ENCODE data around the gene DHX15. TPM values are rescaled to one million over a fixed set of nuclear protein-coding genes. Genes with fewer than 3 reads are reported as not detected.

The DHX15 gene
- total and polyA plus RNA-seq, 2 experiments from 2014 or later, result 226 to 372 TPM

DNA sequence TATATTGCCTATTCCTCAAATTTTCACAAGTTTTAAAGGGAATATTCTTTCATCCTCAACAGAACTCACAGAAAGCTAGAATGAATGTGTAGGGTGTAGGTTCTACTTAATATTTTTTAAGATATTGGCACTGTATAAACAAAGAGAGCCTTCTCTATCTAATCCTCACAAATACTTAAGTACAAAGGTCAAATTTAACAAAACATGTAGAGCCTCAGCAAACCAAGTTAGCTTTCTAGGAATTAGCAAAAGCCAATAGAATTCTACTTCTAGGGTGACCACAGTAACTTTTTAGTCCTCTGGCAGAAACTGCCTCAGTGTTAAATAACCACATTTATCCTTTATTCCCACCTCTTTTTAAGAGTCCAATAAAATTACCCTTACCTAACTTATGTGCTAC lies 19.3 kb downstream of the DHX15 start:
- ATAC-seq, result no peak

DNA sequence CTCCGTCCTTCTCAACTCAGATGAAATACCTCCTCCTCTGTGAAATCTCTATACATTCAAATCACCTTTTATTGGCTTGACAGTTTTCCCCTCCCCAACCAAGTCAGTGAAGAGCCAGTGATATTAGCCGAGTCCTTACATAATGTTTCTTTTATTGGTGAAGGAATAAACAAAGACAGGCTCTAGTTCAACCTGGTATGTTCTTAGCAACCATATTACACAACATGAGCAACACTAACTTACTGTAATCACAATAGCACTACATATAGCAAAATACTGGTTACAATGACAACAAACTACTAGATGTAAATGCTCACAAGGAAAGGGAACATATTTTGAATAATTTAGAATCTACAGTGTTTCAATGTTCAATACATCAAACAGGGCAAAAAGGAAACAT lies 19.9 kb downstream of the DHX15 start:
- H3K36me3 Mint-ChIP-seq (ENCODE audit: low read depth), result peaks cover 77% of the 10 kb centered on the region
- Histone ChIP-seq H3K9me2 (ENCODE audit: insufficient read depth) (no peaks in the 10 kb centered on the region), H2AFZ (no peak overlapping the region), H4K20me1 (replicated peaks; ENCODE audit: insufficient read depth) (peaks cover 97% of the 10 kb centered on the region), H3K4me3 (no peak overlapping the region), H3K36me3 (ENCODE audit: insufficient read depth) (peaks cover 15% of the 10 kb centered on the region; the same call in 1 of the 2 replicates), H3K4me1 (ENCODE audit: insufficient read depth) (peaks cover 37% of the 10 kb centered on the region), H3K79me2 (replicated peaks; ENCODE audit: insufficient read depth) (peaks cover 100% of the 10 kb centered on the region), H3K4me2 (no peak overlapping the region), H3K27ac (ENCODE audit: low read depth) (peak overlapping the region; percentile 27; the same call in 1 of the 2 replicates), H3F3A (replicated peaks; ENCODE audit: low read depth) (0 out of 2 replicates have a peak, but pooled peaks cover 2% of the 10 kb centered on the region), H3K27me3 (ENCODE audit: insufficient read depth) (no peaks in the 10 kb centered on the region)
- H3K27me3 Mint-ChIP-seq (ENCODE audit: insufficient read depth, low read depth, poor library complexity), result peaks cover 2% of the 10 kb centered on the region
- H3K4me3 Mint-ChIP-seq, result no peak overlapping the region
- ATAC-seq (no peak), DNase-seq (ENCODE audit: low spot score) (no peak)
- no peak overlapping the region for H3K27ac Mint-ChIP-seq
- H3K4me1 Mint-ChIP-seq, result peaks cover 27% of the 10 kb centered on the region
- no peaks in the 10 kb centered on the region for H3K9me3 Mint-ChIP-seq
- TF ChIP-seq POLR2AphosphoS5 (IDR thresholded peaks at IDR 0.05; ENCODE audit: low read depth) (no peak), NANOG (IDR thresholded peaks at IDR 0.05; ENCODE audit: borderline replicate concordance) (no peak), EZH2phosphoT487 (IDR thresholded peaks at IDR 0.05; ENCODE audit: unreplicated experiment) (no peak), ZNF114 (CRISPR knock-in tag; IDR thresholded peaks at IDR 0.05) (no peak), STAT1 (IDR thresholded peaks at IDR 0.05; ENCODE audit: unreplicated experiment) (no peak), JUNB (IDR thresholded peaks at IDR 0.05; ENCODE audit: unreplicated experiment) (no peak)
- TF ChIP-seq, protein P1, sequence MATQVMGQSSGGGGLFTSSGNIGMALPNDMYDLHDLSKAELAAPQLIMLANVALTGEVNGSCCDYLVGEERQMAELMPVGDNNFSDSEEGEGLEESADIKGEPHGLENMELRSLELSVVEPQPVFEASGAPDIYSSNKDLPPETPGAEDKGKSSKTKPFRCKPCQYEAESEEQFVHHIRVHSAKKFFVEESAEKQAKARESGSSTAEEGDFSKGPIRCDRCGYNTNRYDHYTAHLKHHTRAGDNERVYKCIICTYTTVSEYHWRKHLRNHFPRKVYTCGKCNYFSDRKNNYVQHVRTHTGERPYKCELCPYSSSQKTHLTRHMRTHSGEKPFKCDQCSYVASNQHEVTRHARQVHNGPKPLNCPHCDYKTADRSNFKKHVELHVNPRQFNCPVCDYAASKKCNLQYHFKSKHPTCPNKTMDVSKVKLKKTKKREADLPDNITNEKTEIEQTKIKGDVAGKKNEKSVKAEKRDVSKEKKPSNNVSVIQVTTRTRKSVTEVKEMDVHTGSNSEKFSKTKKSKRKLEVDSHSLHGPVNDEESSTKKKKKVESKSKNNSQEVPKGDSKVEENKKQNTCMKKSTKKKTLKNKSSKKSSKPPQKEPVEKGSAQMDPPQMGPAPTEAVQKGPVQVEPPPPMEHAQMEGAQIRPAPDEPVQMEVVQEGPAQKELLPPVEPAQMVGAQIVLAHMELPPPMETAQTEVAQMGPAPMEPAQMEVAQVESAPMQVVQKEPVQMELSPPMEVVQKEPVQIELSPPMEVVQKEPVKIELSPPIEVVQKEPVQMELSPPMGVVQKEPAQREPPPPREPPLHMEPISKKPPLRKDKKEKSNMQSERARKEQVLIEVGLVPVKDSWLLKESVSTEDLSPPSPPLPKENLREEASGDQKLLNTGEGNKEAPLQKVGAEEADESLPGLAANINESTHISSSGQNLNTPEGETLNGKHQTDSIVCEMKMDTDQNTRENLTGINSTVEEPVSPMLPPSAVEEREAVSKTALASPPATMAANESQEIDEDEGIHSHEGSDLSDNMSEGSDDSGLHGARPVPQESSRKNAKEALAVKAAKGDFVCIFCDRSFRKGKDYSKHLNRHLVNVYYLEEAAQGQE (IDR thresholded peaks at IDR 0.05; ENCODE audit: unreplicated experiment), result no peak
- TF ChIP-seq, protein P2, sequence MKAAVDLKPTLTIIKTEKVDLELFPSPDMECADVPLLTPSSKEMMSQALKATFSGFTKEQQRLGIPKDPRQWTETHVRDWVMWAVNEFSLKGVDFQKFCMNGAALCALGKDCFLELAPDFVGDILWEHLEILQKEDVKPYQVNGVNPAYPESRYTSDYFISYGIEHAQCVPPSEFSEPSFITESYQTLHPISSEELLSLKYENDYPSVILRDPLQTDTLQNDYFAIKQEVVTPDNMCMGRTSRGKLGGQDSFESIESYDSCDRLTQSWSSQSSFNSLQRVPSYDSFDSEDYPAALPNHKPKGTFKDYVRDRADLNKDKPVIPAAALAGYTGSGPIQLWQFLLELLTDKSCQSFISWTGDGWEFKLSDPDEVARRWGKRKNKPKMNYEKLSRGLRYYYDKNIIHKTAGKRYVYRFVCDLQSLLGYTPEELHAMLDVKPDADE (IDR thresholded peaks at IDR 0.05), result no peak

More for the DNA sequence above, 19.3 kb downstream of the DHX15 start:
- no peak for TF ChIP-seq JUNB (IDR thresholded peaks at IDR 0.05; ENCODE audit: unreplicated experiment)
- no peak for TF ChIP-seq ZNF331 (CRISPR knock-in tag; IDR thresholded peaks at IDR 0.05; ENCODE audit: low read depth)
- no peak for TF ChIP-seq EZH2phosphoT487 (IDR thresholded peaks at IDR 0.05; ENCODE audit: unreplicated experiment)
- TF ChIP-seq, protein P3, sequence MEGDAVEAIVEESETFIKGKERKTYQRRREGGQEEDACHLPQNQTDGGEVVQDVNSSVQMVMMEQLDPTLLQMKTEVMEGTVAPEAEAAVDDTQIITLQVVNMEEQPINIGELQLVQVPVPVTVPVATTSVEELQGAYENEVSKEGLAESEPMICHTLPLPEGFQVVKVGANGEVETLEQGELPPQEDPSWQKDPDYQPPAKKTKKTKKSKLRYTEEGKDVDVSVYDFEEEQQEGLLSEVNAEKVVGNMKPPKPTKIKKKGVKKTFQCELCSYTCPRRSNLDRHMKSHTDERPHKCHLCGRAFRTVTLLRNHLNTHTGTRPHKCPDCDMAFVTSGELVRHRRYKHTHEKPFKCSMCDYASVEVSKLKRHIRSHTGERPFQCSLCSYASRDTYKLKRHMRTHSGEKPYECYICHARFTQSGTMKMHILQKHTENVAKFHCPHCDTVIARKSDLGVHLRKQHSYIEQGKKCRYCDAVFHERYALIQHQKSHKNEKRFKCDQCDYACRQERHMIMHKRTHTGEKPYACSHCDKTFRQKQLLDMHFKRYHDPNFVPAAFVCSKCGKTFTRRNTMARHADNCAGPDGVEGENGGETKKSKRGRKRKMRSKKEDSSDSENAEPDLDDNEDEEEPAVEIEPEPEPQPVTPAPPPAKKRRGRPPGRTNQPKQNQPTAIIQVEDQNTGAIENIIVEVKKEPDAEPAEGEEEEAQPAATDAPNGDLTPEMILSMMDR (conservative IDR thresholded peaks at IDR 0.05; ENCODE audit: low read depth in 2 of 2), result no peak
- no peak for TF ChIP-seq STAT1 (IDR thresholded peaks at IDR 0.05; ENCODE audit: unreplicated experiment)
- TF ChIP-seq, protein P2 (IDR thresholded peaks at IDR 0.05), result no peak
- TF ChIP-seq POLR2AphosphoS5 (IDR thresholded peaks at IDR 0.05; ENCODE audit: low read depth), result no peak
- no peak for TF ChIP-seq ZNF114 (CRISPR knock-in tag; IDR thresholded peaks at IDR 0.05)
- no peak for TF ChIP-seq CREB1 (CRISPR knock-in tag; IDR thresholded peaks at IDR 0.05; ENCODE audit: low read depth)
- TF ChIP-seq NANOG (IDR thresholded peaks at IDR 0.05; ENCODE audit: borderline replicate concordance), result no peak
- Histone ChIP-seq H2AFZ (no peak overlapping the region), H3K79me2 (replicated peaks; ENCODE audit: insufficient read depth) (peaks cover 100% of the 10 kb centered on the region), H3K27ac (ENCODE audit: low read depth) (peak overlapping the region; percentile 27; the same call in 1 of the 2 replicates), H3K27me3 (ENCODE audit: insufficient read depth) (no peaks in the 10 kb centered on the region), H3K9me2 (ENCODE audit: insufficient read depth) (no peaks in the 10 kb centered on the region), H3K4me1 (ENCODE audit: insufficient read depth) (peaks cover 32% of the 10 kb centered on the region), H3K4me2 (no peak overlapping the region), H3K4me3 (no peak overlapping the region), H3K36me3 (ENCODE audit: insufficient read depth) (peaks cover 20% of the 10 kb centered on the region; the same call in 1 of the 2 replicates), H4K20me1 (replicated peaks; ENCODE audit: insufficient read depth) (peaks cover 97% of the 10 kb centered on the region), H3F3A (replicated peaks; ENCODE audit: low read depth) (0 out of 2 replicates have a peak, but pooled peaks cover 2% of the 10 kb centered on the region)
- H3K27ac Mint-ChIP-seq, result no peak overlapping the region
- H3K9me3 Mint-ChIP-seq, result no peaks in the 10 kb centered on the region
- H3K4me3 Mint-ChIP-seq, result no peak overlapping the region
- DNase-seq (ENCODE audit: low spot score), result no peak
- H3K27me3 Mint-ChIP-seq (ENCODE audit: insufficient read depth, low read depth, poor library complexity), result peaks cover 2% of the 10 kb centered on the region
- peaks cover 26% of the 10 kb centered on the region for H3K4me1 Mint-ChIP-seq
- peaks cover 83% of the 10 kb centered on the region for H3K36me3 Mint-ChIP-seq (ENCODE audit: low read depth)

Measured in GM23338 (cell line).